BJ (cell line): Measurements from ENCODE around the gene DOCK4. TPM values are rescaled to one million over a fixed set of nuclear protein-coding genes. Genes with fewer than 3 reads are reported as not detected.

Source experiments
- CTCF ChIA-PET: fragments of 350-600 bp; formaldehyde crosslinking; extraction: SDS; loops from one replicate; lab custom pipeline; 2021; ENCODE audit warnings: antibody characterized with exemption, inconsistent platforms; lab: Yijun Ruan, JAX
- POLR2A ChIA-PET: fragments of 300-600 bp; sonication (Branson Sonifier 250); formaldehyde crosslinking; extraction: SDS; loops from one replicate; lab custom pipeline; 2021; ENCODE audit warnings: antibody characterized with exemption; lab: Charles Lee
- DNase-seq: peaks from one replicate; pipeline ENCODE4 v3.0.0-alpha.2; 2011; ENCODE audit warnings: low read depth
- H3K27me3 ChIP-seq: 2 replicates; pipeline ENCODE4 v1.6.0; 2011; ENCODE audit warnings: low read length; ENCODE audit not compliant: control insufficient read depth, insufficient read depth
- H3K36me3 ChIP-seq: 2 replicates; pipeline ENCODE4 v1.5.1; 2011; ENCODE audit warnings: low read length; ENCODE audit not compliant: control insufficient read depth, insufficient read depth
- H3K4me3 ChIP-seq: 2 replicates; pipeline ENCODE4 v1.5.1; 2011; ENCODE audit warnings: low read depth, mild to moderate bottlenecking, control low read depth, low read length
- CTCF ChIP-seq: IDR thresholded peaks from 2 replicates; pipeline ENCODE4 v1.5.1; 2011; ENCODE audit warnings: low read depth, mild to moderate bottlenecking, control low read depth, inconsistent platforms, low read length, moderate library complexity; ENCODE audit not compliant: insufficient read depth
- polyA plus RNA-seq: library from polyadenylated mRNA; depleted of rRNA; stranded (reverse); fragments of >200 nt; gene quantifications from 2 replicates; pipeline ENCODE4 v1.2.3, GENCODE V29; 2011

The DOCK4 gene
- polyA plus RNA-seq, 1 experiment = 0.15 TPM

GRCh38 chr7:112023282-112023681, 182.9 kb downstream of the DOCK4 start:
- ChIA-PET CTCF (no interaction called here), POLR2A (no interaction called here)
- no peaks in the 10 kb centered on the region for H3K27me3 ChIP-seq
- no peak for TF ChIP-seq CTCF
- no peak for DNase-seq
- H3K4me3 ChIP-seq = no peak overlapping the region
- H3K36me3 ChIP-seq = no peaks in the 10 kb centered on the region

GRCh38 chr7:112022128-112022527, 184.1 kb downstream of the DOCK4 start:
- no peaks in the 10 kb centered on the region for H3K36me3 ChIP-seq
- H3K4me3 ChIP-seq = no peak overlapping the region
- TF ChIP-seq CTCF = no peak
- no peaks in the 10 kb centered on the region for H3K27me3 ChIP-seq
- DNase-seq = no peak
- CTCF ChIA-PET = interaction anchor here (1.2 kb wide), 1 partner anchor 13 kb away, joined by 3 read pairs; no protein-coding TSS in a partner anchor
- POLR2A ChIA-PET = no interaction called here

DNA sequence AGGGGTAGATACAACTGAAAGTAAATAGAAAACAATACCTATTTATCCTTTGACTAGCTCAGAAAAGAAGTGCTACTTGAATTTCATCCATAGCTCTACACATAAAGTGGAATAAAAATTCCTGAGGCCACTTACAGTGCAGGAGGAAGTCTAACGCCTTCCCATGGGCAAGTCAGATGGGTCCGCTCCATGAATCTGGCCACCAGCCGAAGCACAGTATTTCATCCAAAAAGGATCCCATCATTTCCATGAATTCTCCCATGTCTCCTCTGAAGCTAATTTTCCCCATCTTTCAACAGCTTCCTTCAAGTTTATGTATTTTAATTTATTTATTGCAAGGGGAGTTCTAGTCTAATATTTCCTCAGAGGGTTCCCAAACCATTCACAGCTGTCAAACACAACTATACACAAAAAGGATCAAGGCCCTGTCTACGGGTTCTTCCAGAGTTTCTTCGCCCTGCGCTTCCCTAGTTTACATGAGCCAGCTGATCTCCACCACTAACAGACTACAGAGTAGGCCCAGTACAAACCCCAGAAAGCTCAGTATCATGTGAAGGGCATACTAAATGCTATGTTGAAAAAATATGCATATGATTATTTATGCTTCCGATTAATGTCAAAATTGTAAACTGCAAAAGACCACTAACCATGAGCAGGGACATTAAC, 184.7 kb downstream of the DOCK4 start:
- TF ChIP-seq CTCF = no peak
- Histone ChIP-seq H3K36me3 (no peaks in the 10 kb centered on the region), H3K4me3 (no peak overlapping the region), H3K27me3 (no peaks in the 10 kb centered on the region)
- no peak for DNase-seq
- ChIA-PET POLR2A (interaction anchor here (0.6 kb wide), 1 partner anchor 1005 kb away, joined by 3 read pairs; no protein-coding TSS in a partner anchor), CTCF (interaction anchor here (1.2 kb wide), 1 partner anchor 12 kb away, joined by 3 read pairs; no protein-coding TSS in a partner anchor)

GRCh38 chr7:112020800-112021199, 185.4 kb downstream of the DOCK4 start:
- DNase-seq = no peak
- ChIA-PET CTCF (interaction anchor here (1.2 kb wide), 1 partner anchor 12 kb away, joined by 3 read pairs; no protein-coding TSS in a partner anchor), POLR2A (no interaction called here)

GRCh38 chr7:112019932-112020331, 186.3 kb downstream of the DOCK4 start:
- DNase-seq = no peak
- POLR2A ChIA-PET = no interaction called here
- CTCF ChIA-PET = interaction anchor here (0.7 to 1.0 kb wide), 2 partner anchors 42 to 164 kb away, joined by 3 to 4 read pairs; no protein-coding TSS in a partner anchor
- Histone ChIP-seq H3K36me3 (no peaks in the 10 kb centered on the region), H3K27me3 (no peaks in the 10 kb centered on the region), H3K4me3 (no peak overlapping the region)
- no peak for TF ChIP-seq CTCF

More at GRCh38 chr7:112020800-112021199, 185.4 kb downstream of the DOCK4 start:
- Histone ChIP-seq H3K27me3 (no peaks in the 10 kb centered on the region), H3K4me3 (no peak overlapping the region), H3K36me3 (no peaks in the 10 kb centered on the region)
- no peak for TF ChIP-seq CTCF
